HepG2 (cell line): ENCODE results near the gene POLL. TPM values are rescaled to one million over a fixed set of nuclear protein-coding genes. Genes with fewer than 3 reads are reported as not detected.
A peak's percentile ranks its signal among the peaks of the same experiment; 100 is the strongest.

Experiments used
- ATAC-seq: fragments of 200-7000 bp; cut with Tn5 transposase; 3 replicates; pipeline ENCODE4 v1.9.1; 2020; ENCODE audit warnings: mild to moderate bottlenecking, moderate library complexity
- BruUV-seq: library from RNA; stranded (reverse); fragments of 400-500 nt; replicated peaks from 2 replicates; lab custom pipeline; 2021; lab: Mats Ljungman, UMichigan
- CTCF ChIA-PET: fragments of 300-600 bp; formaldehyde crosslinking; extraction: SDS; loops from one replicate; lab custom pipeline; 2021; ENCODE audit warnings: low total read pairs, inconsistent platforms, low intra/inter-chr PET ratio; lab: Yijun Ruan, JAX
- POLR2A ChIA-PET: fragments of 350-600 bp; sonication (Branson Sonifier 250); formaldehyde crosslinking; loops from one replicate; lab custom pipeline; 2020; ENCODE audit warnings: antibody characterized with exemption, inconsistent platforms; lab: Yijun Ruan, JAX
- DNase-seq: peaks from one replicate; pipeline ENCODE4 v3.0.0-alpha.2; 2015; ENCODE audit warnings: low spot score
- FAIRE-seq: peaks from 3 replicates; lab custom pipeline; 2011; peaks lifted over from hg19 to GRCh38; lab: Jason Lieb, UNC
- H2AFZ ChIP-seq: one replicate; pipeline ENCODE4 v1.6.1; 2011; ENCODE audit warnings: low read length, inconsistent platforms
- H3K27ac ChIP-seq: fragments of 300-600 bp; 3 replicates; pipeline ENCODE4 v1.8.0; 2011; ENCODE audit warnings: mixed run types, mild to moderate bottlenecking, mixed read lengths, low read length, inconsistent platforms; ENCODE audit not compliant: insufficient read depth; ENCODE audit errors: extremely low read length
- H3K27me3 ChIP-seq, 2 experiments: fragments of 200-600 bp in 1 of 2; 2 replicates in 1 of 2; 3 replicates in 1 of 2; pipeline versions ENCODE4 v1.6.0 to v1.8.0; 2011; ENCODE audit warnings: low read length in 2 of 2, mild to moderate bottlenecking in 2 of 2, moderate library complexity in 2 of 2, inconsistent platforms in 1 of 2; ENCODE audit not compliant: insufficient read depth in 2 of 2, control insufficient read depth in 1 of 2
- H3K36me3 ChIP-seq, 2 experiments: fragments of 200-600 bp in 1 of 2; replicated peaks in 1 of 2; 2 replicates in 1 of 2; 3 replicates in 1 of 2; pipeline versions ENCODE4 v1.5.1 to v1.8.0; 2011; ENCODE audit warnings: low read length in 2 of 2, inconsistent platforms in 1 of 2; ENCODE audit not compliant: insufficient read depth in 2 of 2, control insufficient read depth in 1 of 2
- H3K4me1 ChIP-seq: 2 replicates; pipeline ENCODE4 v1.5.1; 2012; ENCODE audit warnings: low read length, inconsistent platforms; ENCODE audit not compliant: insufficient read depth
- H3K4me2 ChIP-seq: 2 replicates; pipeline ENCODE4 v1.6.0; 2011; ENCODE audit warnings: low read depth, low read length, inconsistent platforms
- H3K4me3 ChIP-seq, 3 experiments: fragments of 200-600 bp in 1 of 3; sonication (generic), shearing (Covaris generic) in 1 of 3; replicated peaks in 1 of 3; 2 replicates each; pipeline ENCODE4 v1.5.1; 2011 to 2016; ENCODE audit warnings: low read length in 3 of 3, inconsistent platforms in 2 of 3, low read depth in 2 of 3, mild to moderate bottlenecking in 2 of 3, control low read depth in 1 of 3, mixed read lengths in 1 of 3; ENCODE audit not compliant: insufficient read depth in 1 of 3
- H3K79me2 ChIP-seq: one replicate; pipeline ENCODE4 v1.6.1; 2011; ENCODE audit warnings: low read length, inconsistent platforms; ENCODE audit not compliant: insufficient read depth
- H3K9ac ChIP-seq: 2 replicates; pipeline ENCODE4 v1.6.0; 2011; ENCODE audit warnings: mild to moderate bottlenecking, low read depth, low read length, inconsistent platforms; ENCODE audit not compliant: insufficient read depth
- H3K9me3 ChIP-seq: 2 replicates; pipeline ENCODE4 v1.5.1; 2012; ENCODE audit warnings: mild to moderate bottlenecking, low read length
- H4K20me1 ChIP-seq: 2 replicates; pipeline ENCODE4 v1.6.0; 2011; ENCODE audit warnings: inconsistent platforms, mild to moderate bottlenecking, low read length, moderate library complexity; ENCODE audit not compliant: insufficient read depth
- E2F1 ChIP-seq: sonication (generic); formaldehyde crosslinking; IDR thresholded peaks from 2 replicates; pipeline ENCODE4 v1.5.0; 2020; ENCODE audit warnings: missing genetic modification reagents
- HMGXB4 ChIP-seq, 2 experiments: sonication (generic) in 1 of 2; formaldehyde crosslinking in 1 of 2; IDR thresholded peaks; 2 replicates each; pipeline versions ENCODE4 v1.4.0 to v1.6.1; 2018 to 2020; ENCODE audit warnings: missing genetic modification reagents in 2 of 2, borderline replicate concordance in 1 of 2, low read depth in 1 of 2, mild to moderate bottlenecking in 1 of 2, missing biosample characterization in 1 of 2
- KLF11 ChIP-seq: IDR thresholded peaks from 2 replicates; pipeline ENCODE4 v1.6.1; 2016; ENCODE audit warnings: missing compliant biosample characterization
- MIER3 ChIP-seq: IDR thresholded peaks from 2 replicates; pipeline ENCODE4 v1.6.1; 2016; ENCODE audit warnings: missing compliant biosample characterization, borderline replicate concordance
- MXD3 ChIP-seq: IDR thresholded peaks from 2 replicates; pipeline ENCODE4 v1.6.1; 2016; ENCODE audit warnings: mild to moderate bottlenecking, missing biosample characterization, missing genetic modification reagents
- NPAS2 ChIP-seq: sonication (generic); formaldehyde crosslinking; IDR thresholded peaks from 2 replicates; pipeline ENCODE4 v1.8.0; 2022; ENCODE audit warnings: mild to moderate bottlenecking, missing genetic modification reagents, borderline replicate concordance
- NR2C2 ChIP-seq: sonication (generic); formaldehyde crosslinking; IDR thresholded peaks from 2 replicates; pipeline ENCODE4 v1.4.0; 2020; ENCODE audit warnings: missing genetic modification reagents, mild to moderate bottlenecking, moderate library complexity, borderline replicate concordance
- U2AF1 ChIP-seq: fragments of 200-400 bp; formaldehyde crosslinking; optimal IDR thresholded peaks from 2 replicates; pipeline ENCODE3; 2017; ENCODE audit warnings: mild to moderate bottlenecking, low read depth, low read length
- ZFYVE20 ChIP-seq: sonication (generic); formaldehyde crosslinking; IDR thresholded peaks from 2 replicates; pipeline ENCODE4 v1.8.0; 2023; ENCODE audit warnings: low read depth, mild to moderate bottlenecking, moderate library complexity, missing genetic modification reagents, borderline replicate concordance
- ZNF567 ChIP-seq: sonication (generic); formaldehyde crosslinking; IDR thresholded peaks from 2 replicates; pipeline ENCODE4 v1.8.1; 2023; ENCODE audit warnings: mild to moderate bottlenecking, missing genetic modification reagents, borderline replicate concordance
- ZNF639 ChIP-seq: conservative IDR thresholded peaks from 2 replicates; pipeline ENCODE4 v1.6.1; 2018; ENCODE audit warnings: missing genetic modification reagents
- ZNF816 ChIP-seq: sonication (generic); formaldehyde crosslinking; IDR thresholded peaks from 2 replicates; pipeline ENCODE4 v1.8.0; 2022; ENCODE audit warnings: missing genetic modification reagents, mild to moderate bottlenecking, borderline replicate concordance
- WGBS: methylation state at CpG from one replicate; pipeline ENCODE4 v1.1.6; 2017; ENCODE audit warnings: low lambda C conversion rate; 5-methylcytosine and 5-hydroxymethylcytosine counted together
- in situ Hi-C: cut with HindIII; loops from 2 replicates; pipeline ENCODE4 v1.10.0; 2017; ENCODE audit warnings: low pct_unique_long_range_greater_than_20kb; ENCODE audit not compliant: extremely low pct_ligation_motif_present
- intact Hi-C: fragments of 100-400 bp; cut with micrococcal nuclease; formaldehyde crosslinking; loops from one replicate; pipeline ENCODE4 v1.10.0; 2022; ENCODE audit not compliant: unreplicated experiment
- polyA plus RNA-seq, 8 experiments: library from polyadenylated mRNA; depleted of rRNA in 3 of 8; stranded (reverse) in 7 of 8; unstranded in 1 of 8; fragments of >200 nt; fragmentation: Illumina TruSeq in 4 of 8; extraction: Trizol in 4 of 8; gene quantifications; 2 replicates each; pipeline versions ENCODE4 v1.2.1 to v1.2.3, GENCODE V29; 2011 to 2016; ENCODE audit warnings: low read depth in 4 of 8, missing spikeins in 1 of 8, mixed read lengths in 1 of 8; ENCODE audit not compliant: insufficient read depth in 1 of 8
- total RNA-seq, 5 experiments: library from RNA; depleted of rRNA; stranded (reverse); fragments of >200 nt; fragmentation: Illumina TruSeq; extraction: Trizol; gene quantifications; 2 replicates each; pipeline ENCODE4 v1.2.3, GENCODE V29; 2016; ENCODE audit warnings: low read depth in 1 of 5

The POLL gene
- total and polyA plus RNA-seq, 2 of the 13 experiments (the other 11 are each of a cell fraction or from before 2014, with no cell fraction given) = 13.8 to 19.1 TPM

GRCh38 chr10:101570428-101571270, 17.4 kb downstream of the POLL start (continued):
- TF ChIP-seq E2F1 (CRISPR knock-in tag) = no peak

- ChIA-PET POLR2A (interaction anchor here (2.3 kb wide), 1 partner anchor 18 kb away, joined by 10 read pairs; the partner anchor contains the start of genes DPCD and POLL), CTCF (interaction anchor here (0.6 to 1.7 kb wide), 4 partner anchors 103 to 356 kb away, joined by 3 to 8 read pairs (median 6); no protein-coding TSS in a partner anchor)
- DNase-seq (peak; percentile 20), ATAC-seq (peak; percentile 78), FAIRE-seq (no peak)
- H3K27me3 ChIP-seq = peaks cover 0 to 49% of the 10 kb centered on the region in 2 experiments; a peak in 4 of 5 replicates
- in situ Hi-C loops (loop anchor here (5.0 kb wide), 2 partner anchors 278 to 358 kb away; no protein-coding TSS in a partner anchor), intact Hi-C loops (loop anchor here (1.0 to 5.0 kb wide), 3 partner anchors 34 to 357 kb away; no protein-coding TSS in a partner anchor)
- no TSS peak for BruUV-seq
- H3K4me2 ChIP-seq = peak overlapping the region; percentile 100
- H3K36me3 ChIP-seq = no peaks in the 10 kb centered on the region
- no peaks in the 10 kb centered on the region for H4K20me1 ChIP-seq
- 11% methylated on average over 26 of the region's 56 CpGs for WGBS
- peak overlapping the region; percentile 68 to 85 (median 68) for H3K4me3 ChIP-seq
- H3K9me3 ChIP-seq = no peaks in the 10 kb centered on the region
- H3K27ac ChIP-seq = no peak overlapping the region
- peak overlapping the region; percentile 49; the same call in 1 of the 2 replicates for H3K9ac ChIP-seq
- H2AFZ ChIP-seq = no peak overlapping the region
- H3K4me1 ChIP-seq = peaks cover 46% of the 10 kb centered on the region
- H3K79me2 ChIP-seq = no peaks in the 10 kb centered on the region
- TF ChIP-seq NPAS2 (CRISPR knock-in tag) (no peak), ZNF567 (CRISPR knock-in tag) (no peak), ZNF816 (CRISPR knock-in tag) (no peak), MXD3 (CRISPR knock-in tag) (0 out of 2 replicates have a peak, but pooled peaks have one; percentile 27), MIER3 (CRISPR knock-in tag) (no peak), ZFYVE20 (CRISPR knock-in tag) (no peak), U2AF1 (no peak), NR2C2 (CRISPR knock-in tag) (no peak), KLF11 (CRISPR knock-in tag) (no peak), ZNF639 (no peak), HMGXB4 (CRISPR knock-in tag; IDR thresholded peaks at IDR 0.05; ENCODE audit: borderline replicate concordance in 1 of 2, low read depth in 1 of 2) (peak in 1 of 2 experiments; percentile 64; a peak in 1 of 4 replicates)
Measured at GRCh38 chr10:101569622-101570427, 18.2 kb downstream of the POLL start.
